Sigmoid colon (tissue), 7 donors: Measurements from ENCODE around the gene CDC42EP4. TPM values are rescaled to one million over a fixed set of nuclear protein-coding genes. Genes with fewer than 3 reads are reported as not detected.

Experiments
- DNase-seq: peaks from one replicate; pipeline ENCODE4 v3.0.0-alpha.2; 2019
- H3K27ac ChIP-seq, 4 donors: fragments of 200-600 bp; sonication (generic); one replicate each; pipeline ENCODE4 v1.5.1; 2016 to 2019; ENCODE audit warnings: mild to moderate bottlenecking in 1 of 4
- H3K27me3 ChIP-seq, 3 donors: fragments of 200-600 bp; sonication (generic); one replicate each; pipeline ENCODE4 v1.5.1; 2019; ENCODE audit warnings: mild to moderate bottlenecking in 1 of 3
- H3K36me3 ChIP-seq, 4 donors: fragments of 200-600 bp; sonication (generic); one replicate each; pipeline ENCODE4 v1.5.1; 2016 to 2019
- H3K4me1 ChIP-seq, 4 donors: fragments of 200-600 bp; sonication (generic); one replicate each; pipeline ENCODE4 v1.5.1; 2017 to 2019
- H3K4me3 ChIP-seq, 4 donors: fragments of 200-600 bp; sonication (generic); one replicate each; pipeline ENCODE4 v1.5.1; 2017 to 2019; ENCODE audit warnings: mild to moderate bottlenecking in 2 of 4, moderate library complexity in 1 of 4
- H3K9me3 ChIP-seq, 4 donors: fragments of 200-600 bp in 3 of 4; sonication (generic) in 3 of 4; one replicate each; pipeline versions ENCODE4 v1.5.1 to v1.6.1; 2013 to 2019
- EP300 ChIP-seq, 4 donors: sonication (generic); formaldehyde crosslinking; IDR thresholded peaks; one replicate each; pipeline ENCODE4 v1.6.1; 2017; ENCODE audit warnings: antibody characterized with exemption in 4 of 4
- POLR2A ChIP-seq, 2 donors: fragments of 450-650 bp; IDR thresholded peaks; one replicate each; pipeline ENCODE4 v1.6.1; 2016; ENCODE audit warnings: antibody characterized with exemption in 2 of 2, mild to moderate bottlenecking in 2 of 2, moderate library complexity in 2 of 2
- POLR2AphosphoS5 ChIP-seq, 4 donors: sonication (generic); formaldehyde crosslinking; IDR thresholded peaks; one replicate each; pipeline ENCODE4 v1.6.1; 2017; ENCODE audit warnings: antibody characterized with exemption in 4 of 4
- WGBS, 2 donors: extraction: QIAGEN DNeasy Blood & Tissue Kit; methylation state at CpG; one replicate each; pipeline ENCODE4 v1.1.7; 2013; 5-methylcytosine and 5-hydroxymethylcytosine counted together
- intact Hi-C: fragments of 100-400 bp; cut with DNase I; formaldehyde crosslinking; loops from one replicate; pipeline ENCODE4 v1.15.1; 2023
- polyA plus RNA-seq, 3 donors: library from polyadenylated mRNA; stranded (reverse); fragments of 200-250 nt; gene quantifications; one replicate each; pipeline ENCODE4 v1.2.3, GENCODE V29; 2013
- total RNA-seq, 4 donors: library from RNA; depleted of rRNA; stranded (reverse); fragments of >200 nt; gene quantifications; one replicate each; pipeline ENCODE4 v1.1.0, GENCODE V29; 2016
- TF ChIP-seq, protein P1 (sequence below), 4 experiments: fragments of 450-650 bp in 3 of 4; fragments of 200-600 bp in 1 of 4; IDR thresholded peaks; one replicate each; pipeline ENCODE4 v1.5.1; 2016 to 2019; ENCODE audit warnings: antibody characterized with exemption in 4 of 4, mild to moderate bottlenecking in 3 of 4, moderate library complexity in 2 of 4
- donor health status: healthy with polysubstance abuse.
- donor health status: Bipolar disorder and iron deficiency.
- donor health status: healthy.

CDC42EP4 gene
- total and polyA plus RNA-seq, 7 donors = 44.0 to 87.6 (median 68.1) TPM

DNA sequence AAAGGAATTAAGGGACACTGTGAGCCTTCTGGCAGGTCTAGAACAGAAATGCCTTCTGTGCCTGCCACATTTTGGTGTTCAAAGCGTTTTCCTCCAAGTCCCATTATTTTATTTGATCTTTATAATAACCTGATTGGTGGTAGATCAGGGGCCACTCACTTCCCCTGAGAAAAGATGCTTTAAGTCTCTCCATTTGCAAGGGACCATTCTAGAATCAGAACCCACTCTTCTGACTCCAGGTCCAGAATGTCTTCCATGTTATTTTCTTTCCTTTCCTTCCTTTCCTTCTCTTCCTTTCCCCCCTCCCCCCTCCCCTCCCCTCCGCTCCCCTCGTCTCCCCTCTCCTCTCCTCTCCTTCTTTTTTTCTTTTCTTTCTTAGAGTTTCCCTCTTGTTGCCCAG, 19.3 kb upstream of the CDC42EP4 start:
- Histone ChIP-seq H3K4me3 (no peak overlapping the region), H3K9me3 (no peaks in the 10 kb centered on the region), H3K27ac (no peak overlapping the region), H3K27me3 (no peaks in the 10 kb centered on the region), H3K4me1 (peaks cover 0 to under 1% (median 0%) of the 10 kb centered on the region in 4 donors), H3K36me3 (no peaks in the 10 kb centered on the region)
- WGBS, 2 donors = 72 to 84% methylated on average over 3 of the region's 3 CpGs
- intact Hi-C loops = no loop called here
- TF ChIP-seq POLR2A (IDR thresholded peaks at IDR 0.05) = no peak
- TF ChIP-seq EP300 (IDR thresholded peaks at IDR 0.05) = no peak
- TF ChIP-seq, protein P1, sequence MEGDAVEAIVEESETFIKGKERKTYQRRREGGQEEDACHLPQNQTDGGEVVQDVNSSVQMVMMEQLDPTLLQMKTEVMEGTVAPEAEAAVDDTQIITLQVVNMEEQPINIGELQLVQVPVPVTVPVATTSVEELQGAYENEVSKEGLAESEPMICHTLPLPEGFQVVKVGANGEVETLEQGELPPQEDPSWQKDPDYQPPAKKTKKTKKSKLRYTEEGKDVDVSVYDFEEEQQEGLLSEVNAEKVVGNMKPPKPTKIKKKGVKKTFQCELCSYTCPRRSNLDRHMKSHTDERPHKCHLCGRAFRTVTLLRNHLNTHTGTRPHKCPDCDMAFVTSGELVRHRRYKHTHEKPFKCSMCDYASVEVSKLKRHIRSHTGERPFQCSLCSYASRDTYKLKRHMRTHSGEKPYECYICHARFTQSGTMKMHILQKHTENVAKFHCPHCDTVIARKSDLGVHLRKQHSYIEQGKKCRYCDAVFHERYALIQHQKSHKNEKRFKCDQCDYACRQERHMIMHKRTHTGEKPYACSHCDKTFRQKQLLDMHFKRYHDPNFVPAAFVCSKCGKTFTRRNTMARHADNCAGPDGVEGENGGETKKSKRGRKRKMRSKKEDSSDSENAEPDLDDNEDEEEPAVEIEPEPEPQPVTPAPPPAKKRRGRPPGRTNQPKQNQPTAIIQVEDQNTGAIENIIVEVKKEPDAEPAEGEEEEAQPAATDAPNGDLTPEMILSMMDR (IDR thresholded peaks at IDR 0.05) = no peak
- TF ChIP-seq POLR2AphosphoS5 (IDR thresholded peaks at IDR 0.05) = no peak
- DNase-seq = no peak

- WGBS, 2 donors = 89 to 90% methylated on average over 7 of the region's 7 CpGs
- Histone ChIP-seq H3K36me3 (no peaks in the 10 kb centered on the region), H3K4me3 (no peak overlapping the region), H3K27ac (no peak overlapping the region), H3K27me3 (no peaks in the 10 kb centered on the region), H3K9me3 (no peaks in the 10 kb centered on the region), H3K4me1 (peaks cover 0 to 15% (median 12%) of the 10 kb centered on the region in 4 donors)
- TF ChIP-seq, protein P1 (IDR thresholded peaks at IDR 0.05) = no peak
- no peak for TF ChIP-seq POLR2AphosphoS5 (IDR thresholded peaks at IDR 0.05)
- TF ChIP-seq EP300 (IDR thresholded peaks at IDR 0.05) = no peak
- intact Hi-C loops = no loop called here
- no peak for DNase-seq
Measured at GRCh38 chr17:73327676-73328075, 15.9 kb upstream of the CDC42EP4 start.

DNA sequence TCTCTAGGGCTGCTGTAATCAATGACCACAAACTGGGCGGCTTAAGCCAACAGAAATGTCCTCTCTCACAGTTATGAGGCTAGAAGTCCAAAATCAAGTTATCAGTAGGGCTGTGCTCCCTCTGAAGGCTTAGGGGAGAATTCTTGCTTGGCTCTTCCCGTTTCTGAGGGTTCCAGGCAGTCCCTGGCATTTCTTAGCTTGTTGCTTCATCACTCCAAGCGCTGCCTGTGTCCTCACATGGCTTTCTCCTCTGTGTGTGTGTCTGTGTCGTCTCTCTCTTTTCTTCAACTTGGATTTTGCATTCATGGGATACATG, 13.7 kb upstream of the CDC42EP4 start:
- Histone ChIP-seq H3K4me3 (no peak overlapping the region), H3K27ac (peak overlapping the region in 3 of 4 donors; percentile 20 to 70 (median 40)), H3K9me3 (no peaks in the 10 kb centered on the region), H3K4me1 (peaks cover 0 to 15% (median 12%) of the 10 kb centered on the region in 4 donors), H3K36me3 (no peaks in the 10 kb centered on the region), H3K27me3 (no peaks in the 10 kb centered on the region)
- WGBS, 2 donors = 57 to 65% methylated on average over 4 of the region's 4 CpGs
- intact Hi-C loops = no loop called here
- peak in 3 of 4 donors; percentile 44 to 64 (median 54) for TF ChIP-seq POLR2AphosphoS5 (IDR thresholded peaks at IDR 0.05)
- no peak for TF ChIP-seq EP300 (IDR thresholded peaks at IDR 0.05)
- DNase-seq = peak; percentile 83

DNA sequence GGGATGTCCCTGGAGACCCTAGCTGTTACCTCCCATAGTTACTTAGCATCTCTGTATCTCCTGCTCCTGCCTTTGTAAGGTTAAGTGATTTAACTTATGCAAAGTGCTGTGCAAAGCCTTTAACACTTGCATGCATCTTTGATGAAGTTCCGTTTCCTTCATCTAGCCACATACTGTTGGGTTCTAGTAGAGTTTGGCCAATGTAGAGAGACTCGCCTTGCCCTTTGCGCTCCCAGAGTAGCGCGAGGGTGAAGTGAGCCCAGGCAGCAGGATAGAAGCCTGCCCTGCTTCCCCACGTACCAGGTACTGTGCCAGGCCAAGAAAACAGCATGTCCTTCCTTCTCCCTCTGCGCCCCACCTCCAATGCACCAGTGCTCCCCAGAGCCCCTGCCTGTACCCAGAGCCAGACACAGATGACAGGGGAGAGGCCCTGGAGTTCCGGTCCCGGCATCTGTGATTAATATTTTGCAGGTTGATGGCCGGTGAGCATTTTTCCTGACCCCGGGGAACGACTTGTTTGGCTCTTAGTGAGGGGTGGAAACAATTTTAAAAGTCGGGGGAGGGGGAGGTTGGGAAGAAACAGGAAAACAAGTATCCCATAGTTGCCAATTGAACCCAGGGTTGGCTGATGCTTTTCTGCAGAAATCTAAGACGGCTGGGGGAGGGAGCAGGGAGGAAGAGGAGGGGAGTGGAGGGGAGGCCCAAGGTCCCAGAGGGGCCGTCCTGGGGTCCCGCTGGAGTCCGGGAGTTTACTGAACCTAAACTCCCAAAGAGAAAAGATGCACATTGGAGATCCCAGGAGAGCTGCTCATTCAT, 13.1 kb upstream of the CDC42EP4 start:
- Histone ChIP-seq H3K36me3 (no peaks in the 10 kb centered on the region), H3K9me3 (no peaks in the 10 kb centered on the region), H3K4me3 (no peak overlapping the region), H3K4me1 (peaks cover 0 to 15% (median 12%) of the 10 kb centered on the region in 4 donors), H3K27ac (peak overlapping the region in 3 of 4 donors; percentile 20 to 70 (median 40)), H3K27me3 (no peaks in the 10 kb centered on the region)
- no peak for TF ChIP-seq POLR2AphosphoS5 (IDR thresholded peaks at IDR 0.05)
- DNase-seq = no peak
- 75 to 83% methylated on average over 17 of the region's 17 CpGs for WGBS, 2 donors
- intact Hi-C loops = no loop called here

DNA sequence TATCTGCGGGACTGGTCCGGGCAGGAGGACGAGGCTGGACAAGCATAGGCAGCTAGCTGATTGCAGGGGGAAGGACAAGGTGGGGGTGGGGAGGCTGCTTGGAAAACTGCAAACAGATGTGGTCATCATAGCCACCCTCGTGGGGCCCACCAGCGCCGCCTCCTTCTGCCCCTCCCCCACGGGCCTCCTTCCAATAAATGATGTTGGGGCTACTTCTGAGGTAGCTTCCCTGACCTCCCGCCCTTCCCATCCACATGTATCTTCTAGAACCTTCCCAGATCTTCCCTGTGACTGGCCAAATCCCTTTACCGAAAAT, 12.3 kb upstream of the CDC42EP4 start:
- intact Hi-C loops = no loop called here

More for the DNA sequence above, 12.3 kb upstream of the CDC42EP4 start:
- peaks cover 0 to 15% (median 12%) of the 10 kb centered on the region in 4 donors for H3K4me1 ChIP-seq
- no peak overlapping the region for H3K27ac ChIP-seq
- 65 to 66% methylated on average over 9 of the region's 9 CpGs for WGBS, 2 donors
- no peak overlapping the region for H3K4me3 ChIP-seq
- no peaks in the 10 kb centered on the region for H3K27me3 ChIP-seq
- H3K9me3 ChIP-seq = no peaks in the 10 kb centered on the region
- TF ChIP-seq, protein P1 (IDR thresholded peaks at IDR 0.05) = no peak
- peak in 1 of 4 donors; percentile 10 for TF ChIP-seq POLR2AphosphoS5 (IDR thresholded peaks at IDR 0.05)
- no peaks in the 10 kb centered on the region for H3K36me3 ChIP-seq
- no peak for DNase-seq
